ENCODE results near the gene DCBLD1.
A peak's percentile ranks its signal among the peaks of the same experiment; 100 is the strongest.

Gene DCBLD1

DNA sequence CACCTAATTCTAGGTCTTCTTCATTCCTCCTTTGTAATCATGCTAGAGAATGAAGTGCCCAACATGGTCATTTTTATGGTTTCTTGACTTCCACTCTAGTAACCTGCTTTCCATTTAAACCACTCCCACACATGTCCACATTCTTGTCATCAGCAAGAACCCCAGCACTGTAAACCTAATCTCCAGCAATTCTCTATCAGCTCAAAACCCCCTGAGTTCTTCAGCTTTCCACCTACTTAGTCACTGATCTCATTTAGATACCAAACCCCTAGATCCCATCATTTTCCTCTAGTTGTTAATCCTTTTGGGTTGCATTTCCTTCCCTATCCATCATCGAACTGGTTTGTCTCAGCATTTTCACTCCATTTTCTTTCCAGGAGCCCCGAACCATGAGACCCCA is 70.1 kb downstream of the DCBLD1 start:
- H3K9ac ChIP-seq (ENCODE audit: low read depth, low read length, poor library complexity, severe bottlenecking), result no peak overlapping the region
- no peaks in the 10 kb centered on the region for H3K9me3 ChIP-seq (ENCODE audit: insufficient read depth, low read depth, low read length)
- no peaks in the 10 kb centered on the region for H3K9me2 ChIP-seq (replicated peaks; ENCODE audit: low read depth, low read length)
- H3F3A ChIP-seq (ENCODE audit: low read depth), result no peaks in the 10 kb centered on the region
- no peak overlapping the region for H3K4me2 ChIP-seq (ENCODE audit: low read depth, low read length, poor library complexity, severe bottlenecking)
- no peaks in the 10 kb centered on the region for H3K36me3 ChIP-seq (ENCODE audit: insufficient read depth, low read length)
- no peak overlapping the region for H2AFZ ChIP-seq (ENCODE audit: low read length)
- no peaks in the 10 kb centered on the region for H3K79me2 ChIP-seq (ENCODE audit: insufficient read depth, low read length)
- peaks cover 43% of the 10 kb centered on the region for H3K4me1 ChIP-seq (ENCODE audit: insufficient read depth, low read length, poor library complexity, severe bottlenecking)
- H4K20me1 ChIP-seq (ENCODE audit: insufficient read depth, low read length, poor library complexity, severe bottlenecking), result no peaks in the 10 kb centered on the region
- TF ChIP-seq, protein P1, sequence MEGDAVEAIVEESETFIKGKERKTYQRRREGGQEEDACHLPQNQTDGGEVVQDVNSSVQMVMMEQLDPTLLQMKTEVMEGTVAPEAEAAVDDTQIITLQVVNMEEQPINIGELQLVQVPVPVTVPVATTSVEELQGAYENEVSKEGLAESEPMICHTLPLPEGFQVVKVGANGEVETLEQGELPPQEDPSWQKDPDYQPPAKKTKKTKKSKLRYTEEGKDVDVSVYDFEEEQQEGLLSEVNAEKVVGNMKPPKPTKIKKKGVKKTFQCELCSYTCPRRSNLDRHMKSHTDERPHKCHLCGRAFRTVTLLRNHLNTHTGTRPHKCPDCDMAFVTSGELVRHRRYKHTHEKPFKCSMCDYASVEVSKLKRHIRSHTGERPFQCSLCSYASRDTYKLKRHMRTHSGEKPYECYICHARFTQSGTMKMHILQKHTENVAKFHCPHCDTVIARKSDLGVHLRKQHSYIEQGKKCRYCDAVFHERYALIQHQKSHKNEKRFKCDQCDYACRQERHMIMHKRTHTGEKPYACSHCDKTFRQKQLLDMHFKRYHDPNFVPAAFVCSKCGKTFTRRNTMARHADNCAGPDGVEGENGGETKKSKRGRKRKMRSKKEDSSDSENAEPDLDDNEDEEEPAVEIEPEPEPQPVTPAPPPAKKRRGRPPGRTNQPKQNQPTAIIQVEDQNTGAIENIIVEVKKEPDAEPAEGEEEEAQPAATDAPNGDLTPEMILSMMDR (conservative IDR thresholded peaks at IDR 0.05; ENCODE audit: low read length), result no peak
- TF ChIP-seq EZH2phosphoT487 (IDR thresholded peaks at IDR 0.05; ENCODE audit: borderline replicate concordance), result no peak
- no peaks in the 10 kb centered on the region for H3K27me3 ChIP-seq (ENCODE audit: insufficient read depth, low read length, poor library complexity, severe bottlenecking)
- H3K4me3 ChIP-seq (ENCODE audit: low read length, poor library complexity, severe bottlenecking), result no peak overlapping the region

DNA sequence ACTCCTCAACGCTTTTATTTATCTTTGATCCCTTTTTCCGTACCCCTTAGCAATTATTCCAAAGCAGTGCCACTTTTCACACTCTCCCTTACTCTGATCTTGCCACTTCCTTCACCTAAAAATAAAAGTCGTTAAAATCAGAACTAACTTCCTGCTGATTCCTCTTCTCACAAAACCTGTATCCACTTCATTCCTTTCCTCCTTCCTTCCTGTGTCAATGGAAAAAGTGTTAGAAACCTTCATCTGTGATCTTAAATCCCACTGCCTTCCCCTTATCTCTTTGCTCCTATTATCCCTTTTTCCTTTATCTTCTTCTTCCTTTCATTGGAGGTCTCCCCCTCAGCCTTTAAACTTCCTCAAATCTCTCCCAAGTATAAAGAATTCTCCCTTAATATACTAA is 70.7 kb downstream of the DCBLD1 start:
- Histone ChIP-seq H3K79me2 (ENCODE audit: insufficient read depth, low read length) (no peaks in the 10 kb centered on the region), H4K20me1 (ENCODE audit: insufficient read depth, low read length, poor library complexity, severe bottlenecking) (no peaks in the 10 kb centered on the region), H3K27me3 (ENCODE audit: insufficient read depth, low read length, poor library complexity, severe bottlenecking) (no peaks in the 10 kb centered on the region), H3K9ac (ENCODE audit: low read depth, low read length, poor library complexity, severe bottlenecking) (no peak overlapping the region), H3K4me1 (ENCODE audit: insufficient read depth, low read length, poor library complexity, severe bottlenecking) (peaks cover 43% of the 10 kb centered on the region), H3K4me2 (ENCODE audit: low read depth, low read length, poor library complexity, severe bottlenecking) (no peak overlapping the region), H2AFZ (ENCODE audit: low read length) (no peak overlapping the region), H3K4me3 (ENCODE audit: low read length, poor library complexity, severe bottlenecking) (no peak overlapping the region), H3F3A (ENCODE audit: low read depth) (no peaks in the 10 kb centered on the region), H3K9me3 (ENCODE audit: insufficient read depth, low read depth, low read length) (no peaks in the 10 kb centered on the region), H3K36me3 (ENCODE audit: insufficient read depth, low read length) (no peaks in the 10 kb centered on the region), H3K9me2 (replicated peaks; ENCODE audit: low read depth, low read length) (no peaks in the 10 kb centered on the region)
- TF ChIP-seq, protein P1 (conservative IDR thresholded peaks at IDR 0.05; ENCODE audit: low read length), result no peak
- no peak for TF ChIP-seq EZH2phosphoT487 (IDR thresholded peaks at IDR 0.05; ENCODE audit: borderline replicate concordance)

DNA sequence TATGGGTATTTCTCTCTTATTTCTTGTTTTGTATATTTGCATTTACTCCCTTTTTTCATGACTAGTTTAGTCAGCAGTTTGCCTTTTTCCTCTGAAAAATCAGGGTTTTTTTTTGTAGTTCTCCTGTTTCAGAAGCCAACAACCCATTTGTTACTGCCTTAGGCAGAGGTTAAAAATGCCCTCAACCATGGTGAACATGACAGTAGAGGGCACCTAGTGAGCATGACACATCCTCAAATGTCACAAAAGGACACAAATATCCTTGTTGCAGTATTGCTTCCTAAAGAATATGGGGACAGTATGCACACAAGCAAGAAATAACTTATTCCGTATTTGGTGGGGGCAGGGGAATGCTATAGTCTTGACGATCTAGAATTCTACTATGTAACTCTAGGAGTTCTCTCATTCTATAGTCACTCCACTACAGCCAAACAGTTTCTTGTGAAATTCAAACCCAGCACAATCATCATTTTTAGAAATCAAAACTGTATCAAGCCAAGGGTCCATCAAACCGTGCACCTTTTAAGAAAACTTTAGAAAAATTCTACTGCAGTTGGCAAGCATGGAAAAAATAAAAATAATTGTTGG is 72.9 kb downstream of the DCBLD1 start:
- TF ChIP-seq, protein P1 (conservative IDR thresholded peaks at IDR 0.05; ENCODE audit: low read length), result no peak; the same call in 1 of the 2 replicates
- no peak for TF ChIP-seq EZH2phosphoT487 (IDR thresholded peaks at IDR 0.05; ENCODE audit: borderline replicate concordance)
- no peaks in the 10 kb centered on the region for H3K27me3 ChIP-seq (ENCODE audit: insufficient read depth, low read length, poor library complexity, severe bottlenecking)
- H3K4me2 ChIP-seq (ENCODE audit: low read depth, low read length, poor library complexity, severe bottlenecking), result peak overlapping the region; percentile 51
- H3K9ac ChIP-seq (ENCODE audit: low read depth, low read length, poor library complexity, severe bottlenecking), result no peak overlapping the region
- H3K4me1 ChIP-seq (ENCODE audit: insufficient read depth, low read length, poor library complexity, severe bottlenecking), result peaks cover 27% of the 10 kb centered on the region
- no peaks in the 10 kb centered on the region for H3K36me3 ChIP-seq (ENCODE audit: insufficient read depth, low read length)
- H2AFZ ChIP-seq (ENCODE audit: low read length), result peak overlapping the region; percentile 22; the same call in 1 of the 2 replicates
- no peaks in the 10 kb centered on the region for H3K9me3 ChIP-seq (ENCODE audit: insufficient read depth, low read depth, low read length)
- H3K79me2 ChIP-seq (ENCODE audit: insufficient read depth, low read length), result no peaks in the 10 kb centered on the region
- no peaks in the 10 kb centered on the region for H4K20me1 ChIP-seq (ENCODE audit: insufficient read depth, low read length, poor library complexity, severe bottlenecking)
- peak overlapping the region; percentile 37 for H3K4me3 ChIP-seq (ENCODE audit: low read length, poor library complexity, severe bottlenecking)
- no peaks in the 10 kb centered on the region for H3K9me2 ChIP-seq (replicated peaks; ENCODE audit: low read depth, low read length)
- H3F3A ChIP-seq (ENCODE audit: low read depth), result no peaks in the 10 kb centered on the region

Measured in Loucy (cell line).